Measurements from ENCODE around the gene SLX9. TPM values are rescaled to one million over a fixed set of nuclear protein-coding genes. Genes with fewer than 3 reads are reported as not detected.
A peak's percentile ranks its signal among the peaks of the same experiment; 100 is the strongest.

Gene SLX9
- polyA plus RNA-seq, 1 of the 3 experiments (the other 2 are of a cell fraction) = 42.9 TPM

- no peaks in the 10 kb centered on the region for H3K9me2 ChIP-seq
- CTCF ChIA-PET = interaction anchor here (1.1 kb wide), 1 partner anchor 128 kb away, joined by 3 read pairs; no protein-coding TSS in a partner anchor
- no peaks in the 10 kb centered on the region for H3K79me2 ChIP-seq (ENCODE audit: insufficient read depth)
- no peaks in the 10 kb centered on the region for H3K27me3 ChIP-seq (ENCODE audit: insufficient read depth)
- POLR2A ChIA-PET = interaction anchor here (1.0 kb wide), 1 partner anchor 45 kb away, joined by 3 read pairs; no protein-coding TSS in a partner anchor
- H3K36me3 ChIP-seq (replicated peaks in 1 of 2; ENCODE audit: control insufficient read depth in 1 of 2, insufficient read depth in 2 of 2, low read length in 1 of 2) = no peaks in the 10 kb centered on the region
- DNase-seq = no peak
- H3K4me1 ChIP-seq (ENCODE audit: control insufficient read depth in 1 of 2, insufficient read depth in 2 of 2, low read depth in 1 of 2, low read length in 1 of 2) = peaks cover 7 to 16% of the 10 kb centered on the region in 2 experiments; a peak in 1 of 4 replicates
- H3K27ac ChIP-seq (ENCODE audit: low read depth in 2 of 2, low read length in 1 of 2) = no peak overlapping the region; a peak in 1 of 4 replicates
- peak overlapping the region; percentile 66; the same call in 1 of the 2 replicates for H2AFZ ChIP-seq (ENCODE audit: low read depth)
- H3K4me3 ChIP-seq (ENCODE audit: low read depth in 2 of 2, low read length in 1 of 2) = no peak overlapping the region
- H3F3A ChIP-seq (replicated peaks; ENCODE audit: insufficient read depth) = no peaks in the 10 kb centered on the region
- H3K9ac ChIP-seq = no peak overlapping the region
- H3K4me2 ChIP-seq = peak overlapping the region; percentile 49; the same call in 1 of the 2 replicates
- no peaks in the 10 kb centered on the region for H4K20me1 ChIP-seq (ENCODE audit: insufficient read depth)
- 84% methylated on average over 9 of the region's 46 CpGs for WGBS (ENCODE audit: low lambda C conversion rate)
- TF ChIP-seq CHD2 (IDR thresholded peaks at IDR 0.05; ENCODE audit: low read length, partially characterized antibody) = no peak
- TF ChIP-seq JUND (IDR thresholded peaks at IDR 0.05) = no peak
- TF ChIP-seq, protein P1, sequence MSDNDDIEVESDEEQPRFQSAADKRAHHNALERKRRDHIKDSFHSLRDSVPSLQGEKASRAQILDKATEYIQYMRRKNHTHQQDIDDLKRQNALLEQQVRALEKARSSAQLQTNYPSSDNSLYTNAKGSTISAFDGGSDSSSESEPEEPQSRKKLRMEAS (IDR thresholded peaks at IDR 0.05; ENCODE audit: low read depth) = peak; percentile 75
- TF ChIP-seq FOSL2 (IDR thresholded peaks at IDR 0.05; ENCODE audit: borderline replicate concordance, low read depth) = peak; percentile 73; the same call in 1 of the 2 replicates
- TF ChIP-seq NFIC (IDR thresholded peaks at IDR 0.05; ENCODE audit: borderline replicate concordance) = peak; percentile 85
- TF ChIP-seq, protein P2, sequence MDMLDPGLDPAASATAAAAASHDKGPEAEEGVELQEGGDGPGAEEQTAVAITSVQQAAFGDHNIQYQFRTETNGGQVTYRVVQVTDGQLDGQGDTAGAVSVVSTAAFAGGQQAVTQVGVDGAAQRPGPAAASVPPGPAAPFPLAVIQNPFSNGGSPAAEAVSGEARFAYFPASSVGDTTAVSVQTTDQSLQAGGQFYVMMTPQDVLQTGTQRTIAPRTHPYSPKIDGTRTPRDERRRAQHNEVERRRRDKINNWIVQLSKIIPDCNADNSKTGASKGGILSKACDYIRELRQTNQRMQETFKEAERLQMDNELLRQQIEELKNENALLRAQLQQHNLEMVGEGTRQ (IDR thresholded peaks at IDR 0.05; ENCODE audit: borderline replicate concordance, low read depth, low read length) = no peak
- H3K9me3 ChIP-seq = no peaks in the 10 kb centered on the region
Observed at GRCh38 chr21:45001134-45002095, 61.6 kb downstream of the SLX9 start.

DNA sequence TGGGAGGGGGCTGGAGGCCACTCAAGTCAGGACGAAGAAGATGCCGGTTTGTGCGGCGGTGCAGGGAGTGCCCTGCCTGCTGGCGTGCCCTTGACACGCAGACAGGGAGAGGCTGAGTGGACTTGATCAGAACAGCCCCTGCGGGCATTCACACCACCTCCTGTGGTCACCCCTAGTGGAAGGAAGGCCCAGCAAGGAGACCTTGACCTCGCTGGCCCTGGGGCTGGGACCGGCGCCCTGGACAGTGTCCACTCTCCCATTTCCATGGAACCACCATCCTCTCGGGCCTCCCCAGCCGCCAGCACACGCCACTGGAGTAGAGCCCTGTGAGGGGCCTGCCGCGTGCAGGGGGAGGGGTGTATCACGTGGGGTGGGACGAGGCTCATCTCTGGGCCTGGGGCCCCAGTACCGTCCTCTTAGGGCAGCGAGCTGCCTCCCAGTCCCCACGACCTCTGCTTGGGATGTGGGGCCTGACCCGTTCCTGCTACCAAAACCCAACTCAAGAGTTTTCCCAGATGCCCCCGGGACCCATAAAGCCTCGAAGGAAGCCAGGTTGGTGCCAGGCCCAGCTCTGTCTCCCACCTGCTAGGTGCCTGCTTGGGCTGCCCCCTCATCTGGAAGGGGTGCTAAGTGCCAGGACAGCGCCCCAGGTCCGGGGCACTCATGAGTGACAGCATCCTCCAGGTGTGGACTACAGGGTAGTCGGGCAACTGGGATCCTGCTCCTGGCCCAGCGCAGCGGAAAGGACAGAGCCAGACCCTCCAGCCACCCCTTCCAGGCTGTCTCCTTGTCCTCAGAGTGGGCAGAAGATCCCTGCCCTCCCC lies 62.8 kb downstream of the SLX9 start:
- DNase-seq = no peak
- H3K4me1 ChIP-seq (ENCODE audit: control insufficient read depth in 1 of 2, insufficient read depth in 2 of 2, low read depth in 1 of 2, low read length in 1 of 2) = peaks cover 7 to 10% of the 10 kb centered on the region in 2 experiments; a peak in 1 of 4 replicates
- H3K4me2 ChIP-seq = no peak overlapping the region
- 96% methylated on average over 20 of the region's 28 CpGs for WGBS (ENCODE audit: low lambda C conversion rate)
- no peaks in the 10 kb centered on the region for H3K9me3 ChIP-seq
- H3K9ac ChIP-seq = no peak overlapping the region
- H3K79me2 ChIP-seq (ENCODE audit: insufficient read depth) = no peaks in the 10 kb centered on the region
- no peak overlapping the region for H3K4me3 ChIP-seq (ENCODE audit: low read depth in 2 of 2, low read length in 1 of 2)
- no peaks in the 10 kb centered on the region for H4K20me1 ChIP-seq (ENCODE audit: insufficient read depth)
- no peaks in the 10 kb centered on the region for H3K27me3 ChIP-seq (ENCODE audit: insufficient read depth)
- ChIA-PET CTCF (interaction anchor here (1.1 kb wide), 1 partner anchor 126 kb away, joined by 3 read pairs; no protein-coding TSS in a partner anchor), POLR2A (no interaction called here)
- H3K36me3 ChIP-seq (replicated peaks in 1 of 2; ENCODE audit: control insufficient read depth in 1 of 2, insufficient read depth in 2 of 2, low read length in 1 of 2) = no peaks in the 10 kb centered on the region
- H2AFZ ChIP-seq (ENCODE audit: low read depth) = no peak overlapping the region
- H3F3A ChIP-seq (replicated peaks; ENCODE audit: insufficient read depth) = no peaks in the 10 kb centered on the region
- no peaks in the 10 kb centered on the region for H3K9me2 ChIP-seq
- H3K27ac ChIP-seq (ENCODE audit: low read depth in 2 of 2, low read length in 1 of 2) = no peak overlapping the region
- TF ChIP-seq RAD21 (IDR thresholded peaks at IDR 0.05; ENCODE audit: low read length) (no peak), EZH2phosphoT487 (IDR thresholded peaks at IDR 0.05; ENCODE audit: borderline replicate concordance, low read depth) (no peak), EP300 (IDR thresholded peaks at IDR 0.05; ENCODE audit: borderline replicate concordance in 1 of 2, low read depth in 1 of 2, low read length in 1 of 2) (no peak), ELF1 (IDR thresholded peaks at IDR 0.05) (no peak), MXI1 (IDR thresholded peaks at IDR 0.05; ENCODE audit: low read depth, low read length) (no peak), SMC3 (IDR thresholded peaks at IDR 0.05; ENCODE audit: low read depth, low read length) (no peak), REST (IDR thresholded peaks at IDR 0.05; ENCODE audit: low read depth, low read length) (no peak)
- TF ChIP-seq, protein P3, sequence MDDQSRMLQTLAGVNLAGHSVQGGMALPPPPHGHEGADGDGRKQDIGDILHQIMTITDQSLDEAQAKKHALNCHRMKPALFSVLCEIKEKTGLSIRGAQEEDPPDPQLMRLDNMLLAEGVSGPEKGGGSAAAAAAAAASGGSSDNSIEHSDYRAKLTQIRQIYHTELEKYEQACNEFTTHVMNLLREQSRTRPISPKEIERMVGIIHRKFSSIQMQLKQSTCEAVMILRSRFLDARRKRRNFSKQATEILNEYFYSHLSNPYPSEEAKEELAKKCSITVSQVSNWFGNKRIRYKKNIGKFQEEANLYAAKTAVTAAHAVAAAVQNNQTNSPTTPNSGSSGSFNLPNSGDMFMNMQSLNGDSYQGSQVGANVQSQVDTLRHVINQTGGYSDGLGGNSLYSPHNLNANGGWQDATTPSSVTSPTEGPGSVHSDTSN (IDR thresholded peaks at IDR 0.05) = no peak
- TF ChIP-seq, protein P4, sequence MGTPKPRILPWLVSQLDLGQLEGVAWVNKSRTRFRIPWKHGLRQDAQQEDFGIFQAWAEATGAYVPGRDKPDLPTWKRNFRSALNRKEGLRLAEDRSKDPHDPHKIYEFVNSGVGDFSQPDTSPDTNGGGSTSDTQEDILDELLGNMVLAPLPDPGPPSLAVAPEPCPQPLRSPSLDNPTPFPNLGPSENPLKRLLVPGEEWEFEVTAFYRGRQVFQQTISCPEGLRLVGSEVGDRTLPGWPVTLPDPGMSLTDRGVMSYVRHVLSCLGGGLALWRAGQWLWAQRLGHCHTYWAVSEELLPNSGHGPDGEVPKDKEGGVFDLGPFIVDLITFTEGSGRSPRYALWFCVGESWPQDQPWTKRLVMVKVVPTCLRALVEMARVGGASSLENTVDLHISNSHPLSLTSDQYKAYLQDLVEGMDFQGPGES (IDR thresholded peaks at IDR 0.05; ENCODE audit: low read depth, low read length) = no peak

Data from SK-N-SH (cell line).